Stomach (tissue), 9 donors: Measurements from ENCODE around the gene LMOD1. TPM values are rescaled to one million over a fixed set of nuclear protein-coding genes. Genes with fewer than 3 reads are reported as not detected.
"Not testable (repeated sequence)": the region's sequence is repeated elsewhere in the genome, so short reads cannot be mapped to it uniquely, and the experiment has no call there.

Experiments used
- DNase-seq, 2 donors: peaks; one replicate each; pipeline versions ENCODE4 v3.0.0 to v3.0.0-alpha.2; 2013 to 2019
- H3K27ac ChIP-seq, 5 donors: fragments of 200-600 bp in 4 of 5; sonication (generic) in 4 of 5; one replicate each; pipeline ENCODE4 v1.5.1; 2013 to 2019; ENCODE audit warnings: mild to moderate bottlenecking in 1 of 5, moderate library complexity in 1 of 5
- H3K27me3 ChIP-seq, 3 donors: fragments of 200-600 bp; sonication (generic); one replicate each; pipeline ENCODE4 v1.5.1; 2017 to 2019; ENCODE audit warnings: mixed run types in 1 of 3
- H3K36me3 ChIP-seq, 4 donors: fragments of 200-600 bp; sonication (generic); 1 replicate in 3 of 4; 2 replicates in 1 of 4; pipeline ENCODE4 v1.5.1; 2016 to 2019
- H3K4me1 ChIP-seq, 4 donors: fragments of 200-600 bp; sonication (generic); one replicate each; pipeline ENCODE4 v1.5.1; 2016 to 2019
- H3K4me3 ChIP-seq, 4 donors: fragments of 200-600 bp; sonication (generic) in 3 of 4; one replicate each; pipeline ENCODE4 v1.5.1; 2016 to 2019; ENCODE audit warnings: mild to moderate bottlenecking in 1 of 4
- H3K9me3 ChIP-seq, 4 donors: fragments of 200-600 bp; sonication (generic); one replicate each; pipeline ENCODE4 v1.5.1; 2016 to 2019
- CTCF ChIP-seq, 7 experiments: fragments of 450-650 bp in 4 of 7; fragments of 200-600 bp in 3 of 7; sonication (generic) in 3 of 7; IDR thresholded peaks; one replicate each; pipeline ENCODE4 v1.5.1; 2016 to 2019; ENCODE audit warnings: antibody characterized with exemption in 7 of 7, control low read depth in 2 of 7, mild to moderate bottlenecking in 1 of 7
- EP300 ChIP-seq: sonication (generic); formaldehyde crosslinking; IDR thresholded peaks from one replicate; pipeline ENCODE4 v1.6.1; 2017; ENCODE audit warnings: antibody characterized with exemption
- POLR2A ChIP-seq, 4 donors: fragments of 450-650 bp; IDR thresholded peaks; one replicate each; pipeline ENCODE4 v1.6.1; 2016; ENCODE audit warnings: antibody characterized with exemption in 4 of 4, control low read depth in 2 of 4, mild to moderate bottlenecking in 1 of 4, moderate library complexity in 1 of 4
- POLR2AphosphoS5 ChIP-seq, 3 donors: sonication (generic); formaldehyde crosslinking; IDR thresholded peaks; one replicate each; pipeline ENCODE4 v1.6.1; 2016; ENCODE audit warnings: antibody characterized with exemption in 3 of 3
- WGBS, 5 donors: extraction: QIAGEN DNeasy Blood & Tissue Kit in 3 of 5; methylation state at CpG; one replicate each; pipeline versions ENCODE4 v1.1.5 to v1.1.7; 2013 to 2018; 5-methylcytosine and 5-hydroxymethylcytosine counted together
- intact Hi-C: fragments of 100-400 bp; cut with DNase I; formaldehyde crosslinking; loops from one replicate; pipeline ENCODE4 v1.15.1; 2023; ENCODE audit warnings: low total_unique reads
- polyA plus RNA-seq, 3 donors: library from polyadenylated mRNA; stranded (reverse); fragments of 200-250 nt; gene quantifications; one replicate each; pipeline ENCODE4 v1.2.3, GENCODE V29; 2013
- total RNA-seq, 5 donors: library from RNA; depleted of rRNA; stranded (reverse); fragments of >200 nt; gene quantifications; one replicate each; pipeline versions ENCODE4 v1.1.0 to v1.2.3, GENCODE V29; 2014 to 2016
- donor health status: healthy with polysubstance abuse.
- donor health status: Bipolar disorder and iron deficiency.
- donor health status: healthy.

Gene LMOD1
- total and polyA plus RNA-seq, 8 donors, result 19.6 to 420 (median 91.7) TPM

- H3K9me3 ChIP-seq, result no peaks in the 10 kb centered on the region
- TF ChIP-seq EP300 (no peak), POLR2AphosphoS5 (IDR thresholded peaks at IDR 0.05) (no peak), POLR2A (IDR thresholded peaks at IDR 0.05) (no peak), CTCF (IDR thresholded peaks at IDR 0.05) (no peak)
- intact Hi-C loops, result no loop called here
- H3K4me1 ChIP-seq, result no peaks in the 10 kb centered on the region
- 89 to 96% (median 94%) methylated on average over 7 to 10 of the region's 10 CpGs for WGBS, 5 donors
- DNase-seq, result no peak
- H3K36me3 ChIP-seq, result peaks cover 78 to 98% (median 98%) of the 10 kb centered on the region in 4 donors
- H3K4me3 ChIP-seq, result no peak overlapping the region
- no peaks in the 10 kb centered on the region for H3K27me3 ChIP-seq
- no peak overlapping the region for H3K27ac ChIP-seq
These were observed 76.0 kb downstream of the LMOD1 start for GRCh38 chr1:201870397-201870796.

- Histone ChIP-seq H3K27ac (no peak overlapping the region), H3K4me3 (no peak overlapping the region), H3K36me3 (peaks cover 52 to 99% (median 93%) of the 10 kb centered on the region in 4 donors), H3K27me3 (no peaks in the 10 kb centered on the region), H3K9me3 (no peaks in the 10 kb centered on the region), H3K4me1 (no peaks in the 10 kb centered on the region)
- no peak for TF ChIP-seq POLR2A (IDR thresholded peaks at IDR 0.05)
- no peak for TF ChIP-seq CTCF (IDR thresholded peaks at IDR 0.05)
- no peak for TF ChIP-seq POLR2AphosphoS5 (IDR thresholded peaks at IDR 0.05)
- no peak for TF ChIP-seq EP300
- WGBS, 5 donors, result 81 to 92% (median 90%) methylated on average over 7 of the region's 7 CpGs
- intact Hi-C loops, result no loop called here
- DNase-seq, result no peak
These were observed 84.9 kb downstream of the LMOD1 start for GRCh38 chr1:201861448-201861847.

- Histone ChIP-seq H3K9me3 (no peaks in the 10 kb centered on the region), H3K27ac (no peak overlapping the region), H3K36me3 (peaks cover 64 to 99% (median 96%) of the 10 kb centered on the region in 4 donors), H3K27me3 (no peaks in the 10 kb centered on the region), H3K4me3 (no peak overlapping the region), H3K4me1 (no peaks in the 10 kb centered on the region)
- WGBS, 5 donors, result 83 to 91% (median 89%) methylated on average over 5 of the region's 5 CpGs
- no peak for TF ChIP-seq POLR2A (IDR thresholded peaks at IDR 0.05)
- TF ChIP-seq POLR2AphosphoS5 (IDR thresholded peaks at IDR 0.05), result no peak
- TF ChIP-seq CTCF (IDR thresholded peaks at IDR 0.05), result no peak
- TF ChIP-seq EP300, result no peak
- no peak for DNase-seq
- intact Hi-C loops, result no loop called here
These were observed 86.9 kb downstream of the LMOD1 start for GRCh38 chr1:201859424-201859823.

GRCh38 chr1:201856722-201857121, 89.6 kb downstream of the LMOD1 start:
- intact Hi-C loops, H3K27me3 ChIP-seq, H3K4me3 ChIP-seq, H3K9me3 ChIP-seq, H3K27ac ChIP-seq, DNase-seq, H3K4me1 ChIP-seq: not testable (repeated sequence)
- WGBS, 5 donors, result 88 to 100% (median 98%) methylated on average over 2 of the region's 2 CpGs
- peaks cover 78 to 99% (median 97%) of the 10 kb centered on the region in 4 donors for H3K36me3 ChIP-seq

- intact Hi-C loops, result no loop called here
- WGBS, 5 donors, result 77 to 94% (median 90%) methylated on average over 1 of the region's 1 CpG
- no peak overlapping the region for H3K4me3 ChIP-seq
- H3K9me3 ChIP-seq, result no peaks in the 10 kb centered on the region
- DNase-seq, result no peak
- H3K36me3 ChIP-seq, result peaks cover 52 to 95% (median 93%) of the 10 kb centered on the region in 4 donors
- no peak overlapping the region for H3K27ac ChIP-seq
- TF ChIP-seq EP300, result no peak
- TF ChIP-seq POLR2AphosphoS5 (IDR thresholded peaks at IDR 0.05), result no peak
- no peak for TF ChIP-seq CTCF (IDR thresholded peaks at IDR 0.05)
- no peak for TF ChIP-seq POLR2A (IDR thresholded peaks at IDR 0.05)
- peaks cover 0 to 18% (median 12%) of the 10 kb centered on the region in 4 donors for H3K4me1 ChIP-seq
- H3K27me3 ChIP-seq, result no peaks in the 10 kb centered on the region
These were observed 94.4 kb downstream of the LMOD1 start for GRCh38 chr1:201851949-201852348.
